Measurements from ENCODE around the gene NTNG2. TPM values are rescaled to one million over a fixed set of nuclear protein-coding genes. Genes with fewer than 3 reads are reported as not detected.

NTNG2 gene
- total RNA-seq, 1 donor from 2014 or later: 6.2 TPM

GRCh38 chr9:132287256-132287760 lies 125.5 kb downstream of the NTNG2 start:
- H3K4me3 Mint-ChIP-seq (ENCODE audit: unreplicated experiment): no peak overlapping the region
- H3K9me3 Mint-ChIP-seq (ENCODE audit: unreplicated experiment): no peaks in the 10 kb centered on the region
- H3K27ac Mint-ChIP-seq (ENCODE audit: unreplicated experiment): no peak overlapping the region
- no peak for DNase-seq (ENCODE audit: extremely low spot score, unreplicated experiment)
- H3K36me3 Mint-ChIP-seq (ENCODE audit: unreplicated experiment): peaks cover 31% of the 10 kb centered on the region
- no peak for TF ChIP-seq CTCF (IDR thresholded peaks at IDR 0.05)
- H3K27me3 Mint-ChIP-seq (ENCODE audit: unreplicated experiment): no peaks in the 10 kb centered on the region
- H3K4me1 Mint-ChIP-seq (ENCODE audit: unreplicated experiment): peaks cover 9% of the 10 kb centered on the region

GRCh38 chr9:132288361-132288760 lies 126.5 kb downstream of the NTNG2 start:
- Mint-ChIP-seq H3K27me3 (ENCODE audit: unreplicated experiment) (no peaks in the 10 kb centered on the region), H3K4me3 (ENCODE audit: unreplicated experiment) (no peak overlapping the region), H3K36me3 (ENCODE audit: unreplicated experiment) (peaks cover 28% of the 10 kb centered on the region), H3K4me1 (ENCODE audit: unreplicated experiment) (peaks cover 16% of the 10 kb centered on the region), H3K9me3 (ENCODE audit: unreplicated experiment) (no peaks in the 10 kb centered on the region), H3K27ac (ENCODE audit: unreplicated experiment) (peak overlapping the region; percentile 15)
- TF ChIP-seq CTCF (IDR thresholded peaks at IDR 0.05): no peak
- no peak for DNase-seq (ENCODE audit: extremely low spot score, unreplicated experiment)

- H3K27ac Mint-ChIP-seq (ENCODE audit: unreplicated experiment): no peak overlapping the region
- no peaks in the 10 kb centered on the region for H3K9me3 Mint-ChIP-seq (ENCODE audit: unreplicated experiment)
- H3K36me3 Mint-ChIP-seq (ENCODE audit: unreplicated experiment): peaks cover 23% of the 10 kb centered on the region
- DNase-seq (ENCODE audit: extremely low spot score, unreplicated experiment): no peak
- TF ChIP-seq CTCF (IDR thresholded peaks at IDR 0.05): no peak
- no peak overlapping the region for H3K4me3 Mint-ChIP-seq (ENCODE audit: unreplicated experiment)
- no peaks in the 10 kb centered on the region for H3K27me3 Mint-ChIP-seq (ENCODE audit: unreplicated experiment)
- peaks cover 16% of the 10 kb centered on the region for H3K4me1 Mint-ChIP-seq (ENCODE audit: unreplicated experiment)
These were observed 127.1 kb downstream of the NTNG2 start for GRCh38 chr9:132288966-132289365.

- peaks cover 16% of the 10 kb centered on the region for H3K4me1 Mint-ChIP-seq (ENCODE audit: unreplicated experiment)
- H3K9me3 Mint-ChIP-seq (ENCODE audit: unreplicated experiment): no peaks in the 10 kb centered on the region
- DNase-seq (ENCODE audit: extremely low spot score, unreplicated experiment): no peak
- H3K36me3 Mint-ChIP-seq (ENCODE audit: unreplicated experiment): peaks cover 40% of the 10 kb centered on the region
- no peak overlapping the region for H3K4me3 Mint-ChIP-seq (ENCODE audit: unreplicated experiment)
- TF ChIP-seq CTCF (IDR thresholded peaks at IDR 0.05): no peak
- no peaks in the 10 kb centered on the region for H3K27me3 Mint-ChIP-seq (ENCODE audit: unreplicated experiment)
- no peak overlapping the region for H3K27ac Mint-ChIP-seq (ENCODE audit: unreplicated experiment)
These were observed 131.4 kb downstream of the NTNG2 start for GRCh38 chr9:132293145-132293721.

Other genes starting within 250 kb of the NTNG2 start
- 24.1 and 25.2 TPM in 2 replicates for gene MED27, start 82.2 kb upstream of the NTNG2 start, total RNA-seq
- gene SETX, start 192.9 kb downstream of the NTNG2 start, total RNA-seq: 53.6 and 54.4 TPM in 2 replicates
- gene TTF1, start 244.8 kb downstream of the NTNG2 start, total RNA-seq: 11.3 and 12.7 TPM in 2 replicates
- gene CFAP77, start 248.2 kb downstream of the NTNG2 start, total RNA-seq: 0.48 and 0.68 TPM in 2 replicates

Measured in osteocyte (in vitro differentiated cells).